K562 (cell line): ENCODE results near the gene GBA2. TPM values are rescaled to one million over a fixed set of nuclear protein-coding genes. Genes with fewer than 3 reads are reported as not detected.

ENCODE experiments used
- AFF4 ChIP-seq: sonication (generic); formaldehyde crosslinking; IDR thresholded peaks from 2 replicates; pipeline ENCODE4 v1.8.0; 2023; ENCODE audit warnings: mild to moderate bottlenecking, missing genetic modification reagents
- BMI1 ChIP-seq: fragments of 150-350 bp; IDR thresholded peaks from 2 replicates; pipeline ENCODE4 v1.6.1; 2014; ENCODE audit warnings: low read length
- CTCFL ChIP-seq: IDR thresholded peaks from 2 replicates; pipeline ENCODE4 v1.6.1; 2011; ENCODE audit warnings: borderline replicate concordance, low read depth, mild to moderate bottlenecking, moderate library complexity, low read length; ENCODE audit not compliant: insufficient read depth, poor library complexity, severe bottlenecking
- FOSL1 ChIP-seq: fragments of 200-800 bp; sonication (Bioruptor generic); conservative IDR thresholded peaks from 2 replicates; pipeline ENCODE4 v1.6.1; 2016; ENCODE audit warnings: missing genetic modification characterization, missing compliant biosample characterization
- HMGN3 ChIP-seq: IDR thresholded peaks from 2 replicates; pipeline ENCODE4 v1.6.1; 2011; ENCODE audit warnings: borderline replicate concordance, low read depth, mild to moderate bottlenecking, mixed read lengths, low read length; ENCODE audit not compliant: insufficient read length; ENCODE audit errors: extremely low read depth
- HNRNPUL1 ChIP-seq: fragments of 200-400 bp; formaldehyde crosslinking; IDR thresholded peaks from 2 replicates; pipeline ENCODE4 v1.6.1; 2017; ENCODE audit warnings: low read length
- LEF1 ChIP-seq: fragments of 450-650 bp; IDR thresholded peaks from 2 replicates; pipeline ENCODE4 v1.6.1; 2016; ENCODE audit warnings: mild to moderate bottlenecking
- MLLT1 ChIP-seq, 2 experiments: fragments of 450-650 bp; IDR thresholded peaks; 2 replicates each; pipeline ENCODE4 v1.6.1; 2016
- MNT ChIP-seq, 2 experiments: fragments of 450-650 bp; conservative IDR thresholded peaks; 2 replicates each; pipeline ENCODE4 v1.6.1; 2017; ENCODE audit warnings: mild to moderate bottlenecking in 2 of 2, moderate library complexity in 2 of 2
- NR2C2 ChIP-seq, 2 experiments: fragments of 200-800 bp in 1 of 2; sonication (Bioruptor generic) in 1 of 2; sonication (generic) in 1 of 2; formaldehyde crosslinking in 1 of 2; IDR thresholded peaks; 2 replicates each; pipeline versions ENCODE4 v1.6.1 to v1.8.0; 2016 to 2022; ENCODE audit warnings: mild to moderate bottlenecking in 1 of 2, missing compliant biosample characterization in 1 of 2, missing genetic modification characterization in 1 of 2, missing genetic modification reagents in 1 of 2
- PHF21A ChIP-seq: fragments of 450-650 bp; IDR thresholded peaks from 2 replicates; pipeline ENCODE4 v1.6.1; 2017; ENCODE audit warnings: low read depth, borderline replicate concordance
- RBBP5 ChIP-seq: fragments of 200-600 bp; sonication (generic); IDR thresholded peaks from 2 replicates; pipeline ENCODE4 v1.6.1; 2012; ENCODE audit warnings: borderline replicate concordance, mild to moderate bottlenecking, low read length, control low read depth, inconsistent platforms; ENCODE audit not compliant: insufficient read depth, poor library complexity, severe bottlenecking
- ZBTB26 ChIP-seq: fragments of 450-650 bp; formaldehyde crosslinking; IDR thresholded peaks from 2 replicates; pipeline ENCODE4 v1.4.0; 2022; ENCODE audit warnings: missing genetic modification characterization
- ZNF197 ChIP-seq: fragments of 200-800 bp; sonication (Bioruptor generic); IDR thresholded peaks from 2 replicates; pipeline ENCODE4 v1.6.1; 2016; ENCODE audit warnings: low read depth, missing genetic modification characterization, missing compliant biosample characterization
- ZNF696 ChIP-seq: fragments of 250-450 bp; sonication (Bioruptor Pico); conservative IDR thresholded peaks from 2 replicates; pipeline ENCODE4 v1.4.0; 2020; ENCODE audit warnings: mild to moderate bottlenecking, moderate library complexity
- polyA plus RNA-seq, 8 experiments: library from polyadenylated mRNA; depleted of rRNA in 4 of 8; stranded (reverse) in 5 of 8; unstranded in 3 of 8; fragments of >200 nt; fragmentation: Nextera tagmentation in 2 of 8; fragmentation: Illumina TruSeq in 1 of 8; extraction: Ambion mirVana in 2 of 8; extraction: Trizol in 1 of 8; gene quantifications; 2 replicates each; pipeline versions ENCODE4 v1.2.1 to v1.2.3, GENCODE V29; 2011 to 2014; ENCODE audit warnings: inconsistent platforms in 1 of 8, missing spikeins in 1 of 8
- total RNA-seq, 7 experiments: library from RNA; depleted of rRNA in 6 of 7; stranded (reverse); fragments of >200 nt in 6 of 7; fragmentation: Illumina TruSeq in 2 of 7; extraction: Trizol in 2 of 7; gene quantifications; 2 replicates each; pipeline versions ENCODE4 v1.2.1 to v1.2.3, GENCODE V29; 2011 to 2021; ENCODE audit warnings: low replicate concordance in 1 of 7

GBA2 gene
- total and polyA plus RNA-seq, 9 of the 15 experiments (the other 6 are each of a cell fraction or from before 2014, with no cell fraction given), result 14.1 to 60.4 (median 32.1) TPM

- TF ChIP-seq RBBP5, result peak; percentile 52
- no peak for TF ChIP-seq HMGN3
- no peak for TF ChIP-seq CTCFL
- no peak; the same call in 1 of the 2 replicates for TF ChIP-seq AFF4 (CRISPR knock-in tag)
- TF ChIP-seq ZNF696, result no peak
- TF ChIP-seq MLLT1 (IDR thresholded peaks at IDR 0.05), result peak; percentile 72 to 79
- TF ChIP-seq MNT (conservative IDR thresholded peaks at IDR 0.05), result no peak; a peak in 2 of 4 replicates
- TF ChIP-seq HNRNPUL1, result no peak
- TF ChIP-seq BMI1, result no peak
- TF ChIP-seq LEF1, result 0 out of 2 replicates have a peak, but pooled peaks have one; percentile 52
- TF ChIP-seq PHF21A, result no peak
- no peak for TF ChIP-seq FOSL1 (tag)
- no peak for TF ChIP-seq NR2C2 (CRISPR knock-in tag; IDR thresholded peaks at IDR 0.05)
- peak; percentile 92 for TF ChIP-seq NR2C2 (tag; IDR thresholded peaks at IDR 0.05)
- TF ChIP-seq ZBTB26, result no peak
- TF ChIP-seq ZNF197, result no peak
These were observed 17.4 kb downstream of the GBA2 start (continued) for GRCh38 chr9:35731415-35732184.
